Stimulated activated naive CD8-positive, alpha-beta T cell treated with anti-CD3 and anti-CD28 coated beads, Interleukin-15, Interleukin-2, amounts not matched to agents 100 ng/mL and 50 ng/mL, for 24 hours (primary cell): Measurements from ENCODE around the gene FIZ1.

Source experiments
- H3K27ac Mint-ChIP-seq: one replicate; pipeline ENCODE4 v1.8.0; 2021; ENCODE audit warnings: mild to moderate bottlenecking, mixed read lengths
- H3K27me3 Mint-ChIP-seq: one replicate; pipeline ENCODE4 v1.8.0; 2021; ENCODE audit warnings: mixed read lengths
- H3K36me3 Mint-ChIP-seq: one replicate; pipeline ENCODE4 v1.8.0; 2021; ENCODE audit warnings: low read depth, mixed read lengths
- H3K4me1 Mint-ChIP-seq: one replicate; pipeline ENCODE4 v1.8.0; 2021; ENCODE audit warnings: low read depth, mixed read lengths
- H3K4me3 Mint-ChIP-seq: one replicate; pipeline ENCODE4 v1.8.0; 2021; ENCODE audit warnings: mild to moderate bottlenecking, mixed read lengths
- H3K9me3 Mint-ChIP-seq: one replicate; pipeline ENCODE4 v1.8.0; 2021; ENCODE audit warnings: mixed read lengths

The FIZ1 gene

DNA sequence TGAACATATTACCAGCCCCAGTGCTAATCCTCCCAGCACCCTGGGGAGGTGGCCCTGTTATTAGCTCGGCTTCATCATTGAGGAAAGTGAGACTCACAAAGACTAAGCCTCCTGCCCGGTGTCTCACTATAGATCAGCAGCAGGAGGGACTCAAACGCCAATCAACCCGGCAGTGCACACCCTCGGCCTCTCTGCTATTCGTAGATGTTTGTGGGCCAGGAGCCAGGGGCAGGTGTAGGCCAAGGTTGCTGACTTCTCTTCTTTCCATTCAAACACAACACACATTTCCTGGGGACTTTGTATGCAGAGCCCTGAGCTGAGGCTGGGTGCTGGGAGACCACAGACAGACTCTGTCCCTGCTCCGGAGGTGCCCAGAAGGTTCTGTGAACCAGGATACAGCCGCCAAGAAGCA is 44.6 kb downstream of the FIZ1 start:
- H3K4me3 Mint-ChIP-seq: no peak overlapping the region
- no peak overlapping the region for H3K27ac Mint-ChIP-seq
- peaks cover 4% of the 10 kb centered on the region for H3K27me3 Mint-ChIP-seq
- H3K4me1 Mint-ChIP-seq: no peaks in the 10 kb centered on the region
- H3K36me3 Mint-ChIP-seq: no peaks in the 10 kb centered on the region
- no peaks in the 10 kb centered on the region for H3K9me3 Mint-ChIP-seq

DNA sequence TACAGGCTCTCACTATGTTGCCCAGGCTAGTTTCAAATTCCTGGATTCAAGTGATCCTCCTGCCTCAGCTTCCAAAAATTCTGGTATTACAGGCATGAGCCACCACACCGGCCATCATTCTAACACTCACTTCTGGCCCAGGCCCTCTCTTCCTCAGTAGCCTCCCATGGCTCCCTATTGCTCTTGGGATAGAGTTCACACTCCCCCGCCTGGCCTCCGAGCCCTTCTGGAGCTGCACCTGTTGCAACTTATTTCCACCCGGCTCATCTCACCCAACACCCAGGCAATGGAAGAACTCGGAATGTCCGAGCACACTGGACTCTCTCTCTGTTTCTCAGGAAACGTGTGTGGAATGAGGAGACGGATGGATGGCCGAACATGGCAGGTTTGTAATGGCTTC is 45.0 kb downstream of the FIZ1 start:
- Mint-ChIP-seq H3K4me3 (no peak overlapping the region), H3K9me3 (no peaks in the 10 kb centered on the region), H3K4me1 (no peaks in the 10 kb centered on the region), H3K36me3 (no peaks in the 10 kb centered on the region), H3K27me3 (peaks cover 4% of the 10 kb centered on the region), H3K27ac (no peak overlapping the region)

DNA sequence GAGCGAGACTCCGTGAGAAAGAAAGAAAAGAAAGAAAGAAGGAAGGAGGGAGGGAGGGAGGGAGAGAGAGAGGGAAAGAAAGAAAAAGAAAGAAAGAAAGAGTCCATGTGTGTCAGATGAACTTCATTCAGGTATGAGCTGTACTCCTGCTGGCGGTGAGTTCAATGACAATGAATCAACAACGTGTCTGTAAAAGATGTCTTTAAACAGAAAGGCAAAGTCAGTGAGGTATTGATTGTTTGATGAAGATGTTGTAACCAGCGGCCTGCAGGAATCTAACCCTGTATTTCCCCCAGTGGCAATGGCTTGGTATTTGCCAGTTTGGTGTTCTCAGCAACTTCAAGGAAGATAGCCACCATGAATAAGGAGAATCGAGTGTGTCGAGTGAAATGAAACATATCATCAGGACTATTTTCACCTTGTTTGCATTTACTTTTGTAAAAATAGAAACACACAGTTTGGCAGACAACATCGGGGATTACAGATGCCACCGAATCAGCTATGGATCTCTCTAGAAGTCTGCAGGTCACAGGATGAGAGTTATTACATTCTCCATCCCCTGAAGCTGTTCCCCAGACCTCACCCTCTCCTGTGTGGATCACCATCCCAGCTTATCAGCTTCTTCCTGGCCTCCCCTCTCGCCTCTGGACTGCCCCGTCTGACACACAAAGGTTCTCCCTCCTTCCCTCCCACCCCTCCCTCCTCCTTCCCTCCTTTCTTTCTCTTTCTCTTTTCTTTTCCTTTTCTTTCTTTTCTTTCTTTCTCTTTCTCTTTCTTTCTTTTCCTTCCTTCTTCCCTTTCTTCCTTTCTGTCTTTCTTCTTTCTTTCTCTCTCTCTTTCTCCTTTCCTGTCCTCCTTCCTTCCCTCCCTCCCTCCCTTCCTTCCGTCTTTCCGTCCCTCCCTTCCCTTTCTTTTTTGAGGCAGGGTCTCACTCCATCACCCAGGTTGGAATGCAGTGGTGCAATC is 45.8 kb downstream of the FIZ1 start:
- Mint-ChIP-seq H3K4me1 (no peaks in the 10 kb centered on the region), H3K4me3 (no peak overlapping the region), H3K36me3 (no peaks in the 10 kb centered on the region), H3K9me3 (no peaks in the 10 kb centered on the region), H3K27ac (no peak overlapping the region), H3K27me3 (peaks cover 4% of the 10 kb centered on the region)

DNA sequence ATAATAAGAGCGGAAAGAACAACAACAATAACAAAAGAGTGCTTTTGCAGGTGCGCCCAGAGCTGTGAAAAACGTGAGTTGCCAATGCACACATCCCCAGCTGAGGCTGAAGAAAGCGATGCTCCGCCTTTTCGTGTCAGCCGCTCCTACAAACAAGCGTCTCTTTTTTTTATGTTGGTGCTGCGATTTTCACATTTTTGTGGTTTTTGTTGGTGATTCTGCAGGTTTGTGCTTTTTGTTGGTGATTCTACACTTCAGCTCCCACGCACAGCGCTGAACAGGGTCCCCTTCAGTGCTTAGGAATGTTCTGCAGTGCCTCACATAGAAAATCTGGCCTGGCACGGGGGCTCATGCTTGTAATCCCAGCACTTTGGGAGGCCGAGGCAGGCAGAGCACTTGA is 46.7 kb downstream of the FIZ1 start:
- Mint-ChIP-seq H3K4me1 (no peaks in the 10 kb centered on the region), H3K9me3 (no peaks in the 10 kb centered on the region), H3K27me3 (peaks cover 7% of the 10 kb centered on the region), H3K27ac (no peak overlapping the region), H3K4me3 (no peak overlapping the region), H3K36me3 (no peaks in the 10 kb centered on the region)

DNA sequence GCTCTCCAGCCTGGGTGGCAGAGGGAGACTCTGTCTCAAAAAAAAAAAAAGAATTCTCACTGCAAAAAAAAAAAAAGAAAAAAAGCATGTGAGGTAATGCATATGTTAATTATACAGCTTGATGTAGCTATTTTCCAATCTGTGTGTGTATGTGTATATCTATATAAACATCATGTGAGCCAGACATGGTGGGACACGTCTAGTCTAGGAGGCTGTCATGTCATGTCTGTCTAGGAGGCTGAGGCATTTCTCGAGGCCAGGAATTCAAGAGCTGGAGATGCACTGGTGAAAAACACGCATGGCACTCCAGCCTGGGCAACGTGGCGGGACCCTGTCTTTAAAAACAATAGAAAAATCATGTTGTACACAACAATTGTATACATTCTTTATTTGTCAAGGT is 47.1 kb downstream of the FIZ1 start:
- Mint-ChIP-seq H3K27me3 (peaks cover 7% of the 10 kb centered on the region), H3K4me1 (no peaks in the 10 kb centered on the region), H3K9me3 (no peaks in the 10 kb centered on the region), H3K27ac (no peak overlapping the region), H3K36me3 (no peaks in the 10 kb centered on the region), H3K4me3 (no peak overlapping the region)

DNA sequence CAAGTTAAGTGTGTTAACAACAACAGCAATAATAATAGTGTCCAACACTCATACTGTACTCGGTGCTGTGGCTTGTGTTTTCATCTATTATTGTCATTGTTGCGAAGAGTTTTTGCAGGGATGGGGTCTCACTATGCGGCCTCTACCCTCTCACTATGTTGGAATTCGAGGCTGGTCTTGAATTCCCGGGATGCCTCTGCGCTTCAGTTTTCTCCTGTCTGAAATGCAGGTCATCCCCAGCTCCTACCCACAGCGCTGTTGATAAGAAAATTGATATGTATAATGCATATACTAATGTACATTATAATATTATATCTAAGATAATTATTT is 49.0 kb downstream of the FIZ1 start:
- Mint-ChIP-seq H3K27me3 (peaks cover 13% of the 10 kb centered on the region), H3K27ac (no peak overlapping the region), H3K4me3 (no peak overlapping the region), H3K4me1 (no peaks in the 10 kb centered on the region), H3K9me3 (no peaks in the 10 kb centered on the region), H3K36me3 (no peaks in the 10 kb centered on the region)

DNA sequence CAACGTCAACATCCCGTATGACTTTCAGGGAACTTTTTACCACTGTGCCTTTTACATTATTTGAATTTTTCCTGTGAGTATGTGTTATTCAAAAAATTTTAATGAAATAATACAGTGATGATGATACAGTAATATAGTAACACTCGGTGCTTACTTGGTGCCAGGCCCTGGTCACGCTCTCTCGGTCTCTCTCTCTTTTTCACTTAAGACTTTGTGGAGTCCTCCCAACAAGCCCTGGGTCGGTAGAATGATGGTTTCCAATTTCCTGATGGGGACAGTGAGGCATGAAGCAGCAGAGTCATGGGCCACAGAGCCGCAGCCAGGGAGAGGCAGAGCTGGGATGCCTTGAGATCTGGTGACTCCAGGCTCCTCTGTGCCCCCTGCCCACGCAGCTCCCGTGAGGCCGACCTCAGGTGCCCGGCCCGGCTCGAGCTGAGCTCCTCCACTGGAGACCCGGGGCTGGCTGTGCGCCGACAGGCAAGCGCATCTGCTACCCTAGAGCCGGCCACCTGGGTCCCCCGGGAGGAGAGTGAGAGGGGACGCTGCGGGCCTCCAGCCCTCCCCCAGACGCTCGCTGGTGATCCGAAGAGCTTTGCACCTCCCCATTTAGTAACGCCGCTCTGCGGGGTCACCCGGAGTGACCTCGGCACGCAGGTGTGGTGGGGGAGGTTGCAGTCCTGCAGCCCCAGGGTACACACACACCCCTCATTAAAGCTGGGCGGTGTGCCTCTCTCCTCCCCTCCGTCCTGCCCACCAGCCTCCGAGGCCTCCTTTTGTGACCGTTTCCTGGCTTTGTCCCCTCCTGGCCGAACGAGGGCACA is 49.6 kb downstream of the FIZ1 start:
- H3K4me1 Mint-ChIP-seq: no peaks in the 10 kb centered on the region
- no peaks in the 10 kb centered on the region for H3K9me3 Mint-ChIP-seq
- peaks cover 13% of the 10 kb centered on the region for H3K27me3 Mint-ChIP-seq
- no peak overlapping the region for H3K4me3 Mint-ChIP-seq
- H3K27ac Mint-ChIP-seq: no peak overlapping the region
- no peaks in the 10 kb centered on the region for H3K36me3 Mint-ChIP-seq

DNA sequence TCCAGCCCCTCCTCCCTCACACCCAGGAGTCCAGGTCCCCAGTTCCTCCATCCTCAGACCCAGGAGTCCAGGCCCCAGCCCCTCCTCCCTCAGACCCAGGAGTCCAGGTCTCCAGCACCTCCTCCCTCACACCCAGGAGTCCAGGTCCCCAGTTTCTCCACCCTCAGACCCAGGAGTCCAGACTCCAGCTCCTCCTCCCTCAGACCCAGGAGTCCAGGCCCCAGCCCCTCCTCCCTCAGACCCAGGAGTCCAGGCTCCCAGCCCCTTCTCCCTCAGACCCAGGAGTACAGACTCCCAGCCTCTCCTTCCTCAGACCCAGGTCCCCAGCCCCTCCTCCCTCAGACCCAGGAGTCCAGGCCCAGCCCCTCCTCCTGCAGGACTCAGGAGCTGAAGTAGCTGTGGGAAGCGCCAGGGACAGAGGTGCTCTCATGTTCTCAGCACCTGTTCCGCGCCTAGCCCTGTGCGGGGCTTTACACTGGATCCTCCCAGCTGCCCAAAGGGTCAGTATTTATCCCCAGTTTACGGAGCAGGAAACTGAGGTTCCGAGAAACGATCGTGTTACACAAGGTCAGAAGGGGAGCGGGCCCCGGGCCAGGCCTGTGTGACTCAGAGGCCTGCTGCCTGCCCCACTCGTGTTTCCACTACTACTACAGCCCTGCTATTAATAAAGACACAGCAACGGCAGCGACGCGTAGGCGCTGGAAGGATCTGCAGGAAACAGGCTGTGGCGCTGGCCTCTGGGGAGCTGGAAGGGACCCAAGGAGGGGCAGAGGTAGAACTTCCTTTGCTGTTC is 52.3 kb downstream of the FIZ1 start:
- no peak overlapping the region for H3K27ac Mint-ChIP-seq

DNA sequence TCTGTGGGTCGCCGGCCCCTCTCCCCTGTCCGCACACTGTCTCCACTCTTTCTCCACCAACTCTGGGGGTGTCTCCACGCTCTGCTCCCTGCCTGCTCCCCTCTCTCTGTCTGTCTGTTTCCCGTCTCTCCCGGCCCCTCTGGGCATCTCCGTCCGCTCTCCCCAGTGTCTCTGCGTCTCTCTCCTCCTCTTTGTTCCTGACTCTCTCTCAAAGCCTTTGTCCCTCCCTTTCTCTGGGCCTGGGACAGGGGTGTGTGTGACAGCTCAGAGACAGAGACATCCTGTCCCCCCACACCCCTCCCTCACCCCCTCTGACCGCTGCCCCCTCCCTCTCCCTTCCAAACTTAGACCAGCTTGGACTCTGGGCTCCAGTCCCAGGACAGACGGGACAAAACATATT is 53.3 kb downstream of the FIZ1 start:
- Mint-ChIP-seq H3K4me3 (no peak overlapping the region), H3K36me3 (no peaks in the 10 kb centered on the region), H3K27me3 (peaks cover 9% of the 10 kb centered on the region), H3K27ac (no peak overlapping the region), H3K4me1 (no peaks in the 10 kb centered on the region), H3K9me3 (peaks cover 3% of the 10 kb centered on the region)

More for the DNA sequence above, 52.3 kb downstream of the FIZ1 start:
- Mint-ChIP-seq H3K27me3 (peaks cover 9% of the 10 kb centered on the region), H3K36me3 (no peaks in the 10 kb centered on the region), H3K4me3 (no peak overlapping the region), H3K9me3 (peaks cover 3% of the 10 kb centered on the region), H3K4me1 (no peaks in the 10 kb centered on the region)

DNA sequence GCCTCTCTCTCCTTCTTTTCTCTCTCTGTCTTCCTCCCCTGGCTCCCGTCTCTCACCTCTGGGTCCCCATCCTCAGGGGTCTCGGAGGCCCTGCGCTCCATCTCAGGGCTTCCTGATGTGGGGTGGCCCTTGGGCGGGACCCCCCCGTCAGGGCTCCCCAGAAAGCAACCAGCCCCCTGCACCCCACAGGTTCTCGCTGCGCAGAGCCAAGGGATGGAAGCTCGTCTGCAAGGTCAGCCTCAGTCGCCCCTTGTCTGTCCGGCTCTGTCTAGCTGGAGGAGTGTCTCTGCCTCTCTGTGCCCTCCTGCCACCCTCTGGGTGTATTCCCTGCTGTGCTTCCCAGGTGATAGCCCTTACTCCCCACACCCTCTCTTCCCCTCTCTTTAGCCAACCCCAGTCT is 53.9 kb downstream of the FIZ1 start, which contains the start of gene SBK3:
SBK3 (minus strand) TSS at position 101 of the 400 bp plus-strand sequence; CDS start at position 101, 0 bp downstream.
- peaks cover 9% of the 10 kb centered on the region for H3K27me3 Mint-ChIP-seq
- H3K9me3 Mint-ChIP-seq: peaks cover 3% of the 10 kb centered on the region
- no peaks in the 10 kb centered on the region for H3K4me1 Mint-ChIP-seq
- no peak within 1 kb of the TSS for H3K4me3 Mint-ChIP-seq
- H3K36me3 Mint-ChIP-seq: no peaks in the 10 kb centered on the region
- no peak within 1 kb of the TSS for H3K27ac Mint-ChIP-seq

DNA sequence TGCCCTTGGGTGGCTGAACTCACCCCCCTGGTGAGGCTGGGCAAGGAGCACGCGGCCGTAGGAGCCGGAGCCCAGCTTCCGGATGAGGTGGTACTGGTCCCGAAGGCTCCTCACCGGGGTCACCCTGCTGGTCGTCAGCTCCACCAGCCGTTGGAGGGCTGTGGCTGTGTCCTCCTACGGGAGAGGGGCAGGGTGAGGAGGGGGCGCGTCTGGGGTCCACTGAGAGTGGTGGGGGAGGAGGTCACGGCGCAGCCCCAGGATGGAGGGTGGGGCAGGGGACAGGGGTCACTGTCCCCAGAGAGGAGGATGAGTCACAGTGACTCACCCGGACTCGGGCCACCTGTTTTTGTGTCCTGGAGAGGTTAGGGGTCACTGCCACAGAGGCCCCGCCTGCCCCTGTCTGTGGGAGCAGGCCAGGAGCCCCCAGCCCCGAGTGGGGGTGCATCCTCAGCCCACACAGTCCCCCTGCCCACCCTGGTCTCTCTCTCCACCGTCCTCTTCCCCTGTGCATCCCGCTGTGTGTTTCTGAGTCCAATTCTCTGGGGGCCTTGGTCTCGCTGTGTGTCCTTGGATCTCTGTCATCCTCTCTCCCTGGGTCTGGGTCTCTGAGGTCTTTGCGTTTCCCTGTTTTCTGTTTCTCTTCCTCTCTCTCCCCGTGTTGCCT is 54.4 kb downstream of the FIZ1 start:
- Mint-ChIP-seq H3K4me1 (no peaks in the 10 kb centered on the region), H3K27ac (no peak overlapping the region), H3K9me3 (peaks cover 3% of the 10 kb centered on the region), H3K4me3 (no peak overlapping the region), H3K27me3 (peaks cover 9% of the 10 kb centered on the region), H3K36me3 (no peaks in the 10 kb centered on the region)

DNA sequence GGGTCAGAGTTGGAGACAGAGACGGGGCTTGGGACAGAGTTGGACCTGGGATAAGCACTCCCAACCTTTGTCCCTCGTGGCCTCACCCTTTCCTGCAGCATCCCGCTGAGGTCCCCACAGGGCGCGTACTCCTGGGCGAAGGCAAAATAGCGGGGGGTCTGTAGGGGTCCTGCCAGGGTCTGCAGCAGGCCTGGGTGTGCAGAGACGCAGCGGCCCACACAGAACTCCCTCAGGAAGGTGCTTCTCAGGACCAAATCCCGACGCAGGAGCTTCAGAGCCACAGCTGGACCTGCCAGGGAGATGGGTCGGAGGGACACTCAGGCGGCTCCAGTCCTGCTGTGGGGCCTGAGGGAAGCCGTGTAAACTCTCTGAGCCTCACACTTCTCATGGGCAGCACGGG is 55.3 kb downstream of the FIZ1 start:
- Mint-ChIP-seq H3K27me3 (peaks cover 9% of the 10 kb centered on the region), H3K36me3 (no peaks in the 10 kb centered on the region), H3K27ac (no peak overlapping the region), H3K9me3 (peaks cover 3% of the 10 kb centered on the region), H3K4me3 (no peak overlapping the region), H3K4me1 (no peaks in the 10 kb centered on the region)

DNA sequence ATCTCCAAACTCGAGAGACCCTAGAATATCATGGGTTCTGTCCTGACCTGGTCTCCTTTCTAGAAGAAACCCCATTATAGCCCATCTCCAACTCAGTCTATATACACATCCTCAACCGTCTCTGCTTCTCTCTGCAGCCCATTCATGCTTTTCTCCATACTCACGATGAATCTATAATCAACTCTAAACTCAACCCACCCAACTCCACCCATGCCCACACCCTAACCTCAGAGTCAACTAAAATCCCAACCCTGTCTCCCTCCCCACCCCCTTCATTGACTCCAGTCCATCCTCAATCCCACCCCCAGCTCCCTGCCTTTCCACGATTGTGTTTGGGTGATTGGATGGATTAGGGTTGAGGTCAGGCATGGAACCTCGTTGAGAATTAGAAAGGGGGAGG is 55.8 kb downstream of the FIZ1 start:
- Mint-ChIP-seq H3K4me3 (no peak overlapping the region), H3K27me3 (peaks cover 9% of the 10 kb centered on the region), H3K36me3 (no peaks in the 10 kb centered on the region), H3K4me1 (no peaks in the 10 kb centered on the region), H3K27ac (no peak overlapping the region), H3K9me3 (peaks cover 3% of the 10 kb centered on the region)

DNA sequence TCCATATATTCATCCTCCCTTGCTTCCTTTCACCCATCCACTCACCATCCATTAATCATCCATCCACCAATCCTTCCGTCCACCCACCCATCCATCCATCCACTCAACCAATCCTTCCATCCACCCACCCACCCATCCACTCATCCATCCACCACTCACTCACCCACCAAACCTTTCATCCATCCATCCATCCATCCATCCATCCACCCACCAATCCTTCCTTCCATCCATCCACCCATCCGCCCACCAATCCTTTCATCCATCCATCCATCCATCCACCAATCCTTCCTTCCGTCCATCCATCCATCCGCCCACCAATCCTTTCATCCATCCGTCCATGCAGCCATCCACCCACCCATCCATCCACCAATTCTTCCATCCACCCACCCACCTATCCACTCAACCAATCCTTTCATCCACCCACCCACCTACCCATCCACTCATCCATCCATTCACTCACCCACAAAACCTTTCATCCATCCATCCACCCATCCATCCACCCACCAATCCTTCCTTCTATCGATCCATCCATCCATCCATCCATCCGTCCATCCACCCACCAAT is 56.9 kb downstream of the FIZ1 start:
- peaks cover 3% of the 10 kb centered on the region for H3K9me3 Mint-ChIP-seq
- H3K4me1 Mint-ChIP-seq: no peaks in the 10 kb centered on the region
- H3K36me3 Mint-ChIP-seq: no peaks in the 10 kb centered on the region
- H3K27ac Mint-ChIP-seq: no peak overlapping the region
- H3K27me3 Mint-ChIP-seq: peaks cover 6% of the 10 kb centered on the region
- H3K4me3 Mint-ChIP-seq: no peak overlapping the region
